Right atrium auricular region (tissue), 2 donors: ENCODE results near the gene TM4SF18. TPM values are rescaled to one million over a fixed set of nuclear protein-coding genes. Genes with fewer than 3 reads are reported as not detected.
"Not testable (repeated sequence)": the region's sequence is repeated elsewhere in the genome, so short reads cannot be mapped to it uniquely, and the experiment has no call there.

Source experiments
- DNase-seq: peaks from one replicate; pipeline ENCODE4 v3.0.0-alpha.2; 2019; ENCODE audit warnings: low spot score
- H3K27ac ChIP-seq, 2 donors: fragments of 200-600 bp; sonication (generic); 1 replicate in 1 of 2; 2 replicates in 1 of 2; pipeline ENCODE4 v1.5.1; 2016 to 2019
- H3K27me3 ChIP-seq, 2 donors: fragments of 200-600 bp; sonication (generic); one replicate each; pipeline versions ENCODE4 v1.5.1 to v1.6.0; 2017 to 2019
- H3K36me3 ChIP-seq: fragments of 200-600 bp; sonication (generic); one replicate; pipeline ENCODE4 v1.5.1; 2016
- H3K4me1 ChIP-seq, 2 donors: fragments of 200-600 bp; sonication (generic); one replicate each; pipeline versions ENCODE4 v1.5.1 to v1.6.0; 2017 to 2019
- H3K4me3 ChIP-seq, 2 donors: fragments of 200-600 bp; sonication (generic); 1 replicate in 1 of 2; 2 replicates in 1 of 2; pipeline ENCODE4 v1.5.1; 2017 to 2019; ENCODE audit warnings: mild to moderate bottlenecking in 1 of 2, moderate library complexity in 1 of 2
- H3K9me3 ChIP-seq, 2 donors: fragments of 200-600 bp; sonication (generic); one replicate each; pipeline ENCODE4 v1.5.1; 2019
- total RNA-seq, 2 donors: library from RNA; depleted of rRNA; stranded (reverse); fragments of >200 nt; gene quantifications; one replicate each; pipeline ENCODE4 v1.1.0, GENCODE V29; 2016
- TF ChIP-seq, protein P1 (sequence below), 2 donors: fragments of 200-600 bp; sonication (generic); IDR thresholded peaks; one replicate each; pipeline ENCODE4 v1.5.1; 2019; ENCODE audit warnings: antibody characterized with exemption in 2 of 2

Gene TM4SF18
- total RNA-seq, 2 donors from 2014 or later: 6.7 to 13.8 TPM

- H3K27ac ChIP-seq: no peak overlapping the region
- TF ChIP-seq, protein P1, sequence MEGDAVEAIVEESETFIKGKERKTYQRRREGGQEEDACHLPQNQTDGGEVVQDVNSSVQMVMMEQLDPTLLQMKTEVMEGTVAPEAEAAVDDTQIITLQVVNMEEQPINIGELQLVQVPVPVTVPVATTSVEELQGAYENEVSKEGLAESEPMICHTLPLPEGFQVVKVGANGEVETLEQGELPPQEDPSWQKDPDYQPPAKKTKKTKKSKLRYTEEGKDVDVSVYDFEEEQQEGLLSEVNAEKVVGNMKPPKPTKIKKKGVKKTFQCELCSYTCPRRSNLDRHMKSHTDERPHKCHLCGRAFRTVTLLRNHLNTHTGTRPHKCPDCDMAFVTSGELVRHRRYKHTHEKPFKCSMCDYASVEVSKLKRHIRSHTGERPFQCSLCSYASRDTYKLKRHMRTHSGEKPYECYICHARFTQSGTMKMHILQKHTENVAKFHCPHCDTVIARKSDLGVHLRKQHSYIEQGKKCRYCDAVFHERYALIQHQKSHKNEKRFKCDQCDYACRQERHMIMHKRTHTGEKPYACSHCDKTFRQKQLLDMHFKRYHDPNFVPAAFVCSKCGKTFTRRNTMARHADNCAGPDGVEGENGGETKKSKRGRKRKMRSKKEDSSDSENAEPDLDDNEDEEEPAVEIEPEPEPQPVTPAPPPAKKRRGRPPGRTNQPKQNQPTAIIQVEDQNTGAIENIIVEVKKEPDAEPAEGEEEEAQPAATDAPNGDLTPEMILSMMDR (IDR thresholded peaks at IDR 0.05): peak; percentile 56 to 76
- H3K36me3 ChIP-seq: no peaks in the 10 kb centered on the region
- no peaks in the 10 kb centered on the region for H3K4me1 ChIP-seq
- DNase-seq: no peak
- H3K9me3 ChIP-seq: no peaks in the 10 kb centered on the region
- no peak overlapping the region for H3K4me3 ChIP-seq
- no peaks in the 10 kb centered on the region for H3K27me3 ChIP-seq
Measured at GRCh38 chr3:149352556-149352955, 19.1 kb upstream of the TM4SF18 start.

DNA sequence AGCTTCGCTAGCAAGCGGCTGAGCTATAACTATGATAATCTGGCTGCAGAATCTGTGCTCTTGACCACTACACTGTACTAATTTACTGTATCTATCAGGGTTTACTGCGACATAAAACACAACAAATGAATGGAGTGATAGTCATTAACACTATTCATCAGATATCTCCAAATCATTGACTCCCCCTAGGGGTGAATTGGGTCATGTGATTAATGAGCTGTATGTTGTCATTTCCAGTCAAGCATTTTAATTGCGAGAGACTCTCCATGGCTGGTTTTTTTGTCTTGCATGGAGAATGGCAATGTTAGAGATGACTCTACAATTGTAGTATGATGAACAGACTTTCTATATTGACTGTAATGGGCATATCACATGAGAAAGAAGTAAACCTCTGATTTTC lies 10.5 kb upstream of the TM4SF18 start:
- H3K9me3 ChIP-seq: no peaks in the 10 kb centered on the region
- no peaks in the 10 kb centered on the region for H3K27me3 ChIP-seq
- H3K36me3 ChIP-seq: no peaks in the 10 kb centered on the region
- no peak for DNase-seq
- TF ChIP-seq, protein P1 (IDR thresholded peaks at IDR 0.05): no peak
- H3K4me3 ChIP-seq: no peak overlapping the region
- no peak overlapping the region for H3K27ac ChIP-seq
- H3K4me1 ChIP-seq: peaks cover 0 to 22% of the 10 kb centered on the region in 2 donors

DNA sequence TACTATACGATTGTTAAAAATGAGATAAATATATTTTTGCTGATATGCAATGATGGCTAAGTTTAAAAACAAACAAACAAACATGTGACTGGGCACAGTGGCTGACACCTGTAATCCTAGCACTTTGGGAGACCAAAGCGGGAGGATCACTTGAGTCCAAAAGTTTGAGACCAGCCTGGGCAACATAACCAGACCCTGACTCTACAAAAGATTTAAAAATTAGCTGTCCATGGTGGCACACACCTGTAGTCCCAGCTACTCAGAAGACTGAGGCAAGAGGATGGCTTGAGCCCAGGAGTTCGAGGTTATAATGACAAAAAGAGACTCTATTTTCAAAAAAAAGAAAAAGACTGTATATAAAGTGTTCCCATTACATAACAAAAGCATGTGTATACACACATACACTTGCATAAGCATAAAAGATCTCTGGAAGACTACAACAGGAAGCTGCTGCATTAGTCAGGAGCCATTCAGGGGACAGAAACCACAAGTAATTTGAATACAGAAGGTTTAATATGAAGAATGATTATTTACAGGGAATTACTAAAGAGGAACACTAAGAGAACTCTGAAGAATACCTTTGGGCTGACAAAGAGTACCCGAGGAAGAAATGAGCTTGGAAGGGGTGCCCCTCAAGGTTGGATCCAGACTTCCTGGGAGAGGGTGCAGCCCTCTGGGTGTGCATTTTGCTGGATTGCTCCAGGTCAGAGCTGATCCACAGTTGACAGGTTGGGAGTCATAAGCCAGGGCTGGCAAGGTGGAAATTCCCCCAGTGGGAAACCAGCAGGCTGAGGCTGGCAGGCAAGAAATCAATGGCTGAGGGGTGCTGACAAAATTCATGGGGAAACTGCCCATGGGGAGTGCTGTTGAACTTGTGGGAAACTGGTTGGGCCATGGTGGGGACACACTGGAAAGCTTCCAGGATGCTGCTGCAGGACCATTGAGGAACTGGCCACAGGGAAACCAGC lies 9.3 kb upstream of the TM4SF18 start:
- Histone ChIP-seq H3K4me1 (peaks cover 0 to 22% of the 10 kb centered on the region in 2 donors), H3K27ac (no peak overlapping the region), H3K27me3 (no peaks in the 10 kb centered on the region), H3K4me3 (no peak overlapping the region), H3K36me3 (no peaks in the 10 kb centered on the region), H3K9me3 (no peaks in the 10 kb centered on the region)
- no peak for DNase-seq
- TF ChIP-seq, protein P1 (IDR thresholded peaks at IDR 0.05): no peak

GRCh38 chr3:149340310-149340933 lies 7.0 kb upstream of the TM4SF18 start:
- Histone ChIP-seq H3K4me1 (peaks cover 0 to 22% of the 10 kb centered on the region in 2 donors), H3K36me3 (no peaks in the 10 kb centered on the region), H3K9me3 (no peaks in the 10 kb centered on the region), H3K27ac (peak overlapping the region; percentile 82 to 84), H3K27me3 (no peaks in the 10 kb centered on the region), H3K4me3 (no peak overlapping the region)
- DNase-seq: no peak
- TF ChIP-seq, protein P1 (IDR thresholded peaks at IDR 0.05): no peak

DNA sequence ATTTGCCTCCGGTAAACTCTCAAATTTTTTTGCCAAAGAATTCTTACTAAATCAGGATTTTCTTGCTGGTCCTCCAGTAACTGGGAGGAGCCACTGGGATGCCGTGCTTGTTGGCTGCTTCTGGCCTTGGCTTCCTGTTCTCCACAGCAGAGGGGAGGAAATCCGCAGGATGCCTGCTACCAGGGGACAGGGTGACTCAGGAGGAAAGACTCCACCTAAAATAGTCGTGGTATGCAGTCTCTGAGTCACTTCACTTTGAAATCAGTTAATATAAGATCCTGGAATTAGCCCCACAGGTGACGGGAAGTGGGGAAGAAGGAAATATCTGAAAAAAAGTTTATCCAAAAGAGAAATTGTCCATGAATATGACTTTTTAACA lies 6.5 kb upstream of the TM4SF18 start:
- no peaks in the 10 kb centered on the region for H3K27me3 ChIP-seq
- H3K9me3 ChIP-seq: no peaks in the 10 kb centered on the region
- H3K27ac ChIP-seq: peak overlapping the region; percentile 82 to 84
- peak; percentile 95 for DNase-seq
- H3K4me1 ChIP-seq: peaks cover 0 to 22% of the 10 kb centered on the region in 2 donors
- H3K4me3 ChIP-seq: no peak overlapping the region
- no peaks in the 10 kb centered on the region for H3K36me3 ChIP-seq
- TF ChIP-seq, protein P1 (IDR thresholded peaks at IDR 0.05): no peak

- DNase-seq, H3K36me3 ChIP-seq, H3K4me3 ChIP-seq, H3K9me3 ChIP-seq, H3K27me3 ChIP-seq: not testable (repeated sequence)
- Histone ChIP-seq H3K4me1 (peaks cover 0 to 22% of the 10 kb centered on the region in 2 donors), H3K27ac (peak overlapping the region; percentile 8 to 33)
Measured at GRCh38 chr3:149337486-149337885, 4.0 kb upstream of the TM4SF18 start.
